ENCODE results near the gene DBF4.

GRCh38 chr7:87918740-87919139 is 42.4 kb downstream of the DBF4 start:
- TF ChIP-seq RNF2 (IDR thresholded peaks at IDR 0.05) (no peak), ATF3 (IDR thresholded peaks at IDR 0.05) (no peak), ATF3 (CRISPR knock-in tag; conservative IDR thresholded peaks at IDR 0.05) (no peak)

Data from K562 (cell line).